PFSK-1 (cell line): Measurements from ENCODE around the gene RPL36A.

Source experiments
- FOXP2 ChIP-seq: optimal IDR thresholded peaks from 2 replicates; pipeline ENCODE3; 2011; ENCODE audit warnings: borderline replicate concordance, control low read depth, inconsistent platforms; ENCODE audit not compliant: insufficient read depth; ENCODE audit errors: extremely low read length, extremely low read depth
- POLR2AphosphoS5 ChIP-seq: IDR thresholded peaks from 2 replicates; pipeline ENCODE4 v1.6.1; 2012; ENCODE audit warnings: low read depth, mild to moderate bottlenecking, control low read depth, low read length, moderate library complexity
- SIN3A ChIP-seq: IDR thresholded peaks from 2 replicates; pipeline ENCODE4 v1.6.1; 2012; ENCODE audit warnings: mild to moderate bottlenecking, low read length, moderate library complexity, borderline replicate concordance; ENCODE audit not compliant: insufficient read depth
- TAF1 ChIP-seq: IDR thresholded peaks from 2 replicates; pipeline ENCODE4 v1.6.1; 2012; ENCODE audit warnings: low read length, control low read depth, borderline replicate concordance; ENCODE audit not compliant: insufficient read depth

DNA sequence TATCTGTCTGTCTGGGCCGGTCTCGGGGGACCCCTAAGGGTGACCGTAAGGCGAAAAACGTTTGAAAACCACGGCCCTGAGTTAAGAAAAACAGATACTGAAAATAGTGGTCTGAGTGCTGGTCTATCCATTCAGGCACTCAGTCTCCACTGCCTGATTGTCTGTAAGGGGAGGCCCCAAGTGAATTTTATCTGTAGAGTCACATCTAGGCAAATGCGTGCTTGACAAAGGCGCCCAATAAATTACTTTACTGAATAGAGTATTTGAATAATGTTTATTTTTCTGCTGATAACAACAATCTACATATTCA lies 17.7 kb downstream of the RPL36A start:
- no peak for TF ChIP-seq FOXP2
- TF ChIP-seq SIN3A: no peak
- TF ChIP-seq TAF1: no peak
- no peak for TF ChIP-seq POLR2AphosphoS5
